Peyer's patch (tissue), 4 donors: ENCODE measurements around the gene CATSPER3. TPM values are rescaled to one million over a fixed set of nuclear protein-coding genes. Genes with fewer than 3 reads are reported as not detected.

ENCODE experiments used
- DNase-seq, 3 donors: peaks; one replicate each; pipeline ENCODE4 v3.0.0-alpha.2; 2017 to 2019
- H3K27ac ChIP-seq, 4 donors: fragments of 200-600 bp; sonication (generic); one replicate each; pipeline ENCODE4 v1.5.1; 2016 to 2019
- H3K27me3 ChIP-seq, 2 donors: fragments of 200-600 bp; sonication (generic); one replicate each; pipeline ENCODE4 v1.5.1; 2019
- H3K36me3 ChIP-seq, 3 donors: fragments of 200-600 bp; sonication (generic); one replicate each; pipeline ENCODE4 v1.5.1; 2016 to 2019
- H3K4me1 ChIP-seq, 4 donors: fragments of 200-600 bp; sonication (generic); one replicate each; pipeline ENCODE4 v1.5.1; 2016 to 2019
- H3K4me3 ChIP-seq, 4 donors: fragments of 200-600 bp; sonication (generic); 1 replicate in 3 of 4; 2 replicates in 1 of 4; pipeline ENCODE4 v1.5.1; 2016 to 2019; ENCODE audit warnings: mild to moderate bottlenecking in 1 of 4
- H3K9me3 ChIP-seq, 4 donors: fragments of 200-600 bp; sonication (generic); one replicate each; pipeline ENCODE4 v1.5.1; 2016 to 2019; ENCODE audit warnings: mild to moderate bottlenecking in 1 of 4
- POLR2A ChIP-seq, 2 donors: fragments of 450-650 bp; IDR thresholded peaks; one replicate each; pipeline ENCODE4 v1.5.1; 2017; ENCODE audit warnings: antibody characterized with exemption in 2 of 2, mild to moderate bottlenecking in 2 of 2, moderate library complexity in 2 of 2
- total RNA-seq, 4 donors: library from RNA; depleted of rRNA; stranded (reverse); fragments of >200 nt; gene quantifications; one replicate each; pipeline ENCODE4 v1.1.0, GENCODE V29; 2016
- TF ChIP-seq, protein P1 (sequence below), 6 experiments: fragments of 450-650 bp in 4 of 6; fragments of 200-600 bp in 2 of 6; sonication (generic) in 1 of 6; IDR thresholded peaks; one replicate each; pipeline ENCODE4 v1.5.1; 2017 to 2019; ENCODE audit warnings: antibody characterized with exemption in 6 of 6, mild to moderate bottlenecking in 3 of 6, moderate library complexity in 1 of 6

CATSPER3 gene
- total RNA-seq, 4 donors from 2014 or later: 1.1 to 2.5 (median 2.4) TPM; not detected in 1

DNA sequence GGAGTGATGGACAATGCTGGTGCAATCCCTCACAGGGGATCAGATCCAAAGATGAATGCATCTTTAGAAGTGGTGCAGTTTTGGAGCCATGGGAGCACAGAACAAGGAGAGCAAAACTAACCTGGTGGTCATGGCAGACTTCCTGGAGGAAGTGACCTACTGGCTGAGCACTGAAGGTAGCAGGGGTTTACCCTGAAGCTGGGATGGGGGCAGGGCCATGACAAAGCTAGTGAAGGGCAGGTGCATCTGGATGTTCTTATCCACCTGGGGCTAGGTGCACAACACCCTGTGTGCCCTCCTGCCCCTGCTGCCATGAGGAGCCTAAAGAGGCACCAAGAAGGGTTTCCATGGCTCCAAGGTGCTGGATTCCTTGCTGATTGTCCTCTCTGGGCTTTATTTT is 77.8 kb downstream of the CATSPER3 start:
- Histone ChIP-seq H3K4me3 (no peak overlapping the region), H3K27ac (no peak overlapping the region), H3K4me1 (peaks cover 0 to 4% (median 2%) of the 10 kb centered on the region in 4 donors), H3K36me3 (no peaks in the 10 kb centered on the region), H3K9me3 (no peaks in the 10 kb centered on the region), H3K27me3 (peaks cover 0 to 9% of the 10 kb centered on the region in 2 donors)
- TF ChIP-seq, protein P1, sequence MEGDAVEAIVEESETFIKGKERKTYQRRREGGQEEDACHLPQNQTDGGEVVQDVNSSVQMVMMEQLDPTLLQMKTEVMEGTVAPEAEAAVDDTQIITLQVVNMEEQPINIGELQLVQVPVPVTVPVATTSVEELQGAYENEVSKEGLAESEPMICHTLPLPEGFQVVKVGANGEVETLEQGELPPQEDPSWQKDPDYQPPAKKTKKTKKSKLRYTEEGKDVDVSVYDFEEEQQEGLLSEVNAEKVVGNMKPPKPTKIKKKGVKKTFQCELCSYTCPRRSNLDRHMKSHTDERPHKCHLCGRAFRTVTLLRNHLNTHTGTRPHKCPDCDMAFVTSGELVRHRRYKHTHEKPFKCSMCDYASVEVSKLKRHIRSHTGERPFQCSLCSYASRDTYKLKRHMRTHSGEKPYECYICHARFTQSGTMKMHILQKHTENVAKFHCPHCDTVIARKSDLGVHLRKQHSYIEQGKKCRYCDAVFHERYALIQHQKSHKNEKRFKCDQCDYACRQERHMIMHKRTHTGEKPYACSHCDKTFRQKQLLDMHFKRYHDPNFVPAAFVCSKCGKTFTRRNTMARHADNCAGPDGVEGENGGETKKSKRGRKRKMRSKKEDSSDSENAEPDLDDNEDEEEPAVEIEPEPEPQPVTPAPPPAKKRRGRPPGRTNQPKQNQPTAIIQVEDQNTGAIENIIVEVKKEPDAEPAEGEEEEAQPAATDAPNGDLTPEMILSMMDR (IDR thresholded peaks at IDR 0.05): no peak
- TF ChIP-seq POLR2A (IDR thresholded peaks at IDR 0.05): no peak
- DNase-seq: no peak

DNA sequence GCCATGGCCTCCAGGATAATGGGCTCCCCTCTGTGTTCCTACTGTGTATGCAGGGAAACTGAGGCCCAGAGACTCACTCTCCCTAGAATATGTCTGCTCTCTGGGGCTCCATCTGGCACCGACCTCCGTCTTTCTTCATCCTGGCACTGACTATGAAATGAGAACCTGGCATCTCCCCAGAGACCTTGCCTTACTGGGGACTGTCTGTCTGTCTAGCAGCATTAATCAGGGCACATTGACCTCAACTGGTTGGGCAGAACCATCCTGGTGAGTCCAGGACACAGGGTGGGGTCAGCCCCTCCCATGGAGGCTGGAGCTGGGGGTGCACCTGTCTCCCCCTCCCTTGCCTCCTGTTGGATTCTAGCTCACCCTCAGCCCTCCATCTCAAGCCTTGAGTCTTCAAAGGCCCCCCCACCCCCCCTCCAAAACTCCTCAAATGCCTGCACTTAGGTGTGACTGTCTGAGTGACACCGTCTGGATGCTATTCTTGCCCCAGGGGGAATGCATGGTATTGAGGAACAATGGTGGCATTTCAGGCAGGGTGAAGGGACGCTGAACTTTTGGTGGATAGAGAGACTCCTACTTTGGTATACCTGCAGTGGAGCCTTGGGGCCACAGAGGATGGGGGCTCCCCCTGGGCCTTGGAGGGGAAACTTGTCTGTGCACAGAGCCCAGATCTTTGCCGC is 79.1 kb downstream of the CATSPER3 start:
- DNase-seq: no peak
- no peaks in the 10 kb centered on the region for H3K36me3 ChIP-seq
- no peak overlapping the region for H3K4me3 ChIP-seq
- H3K9me3 ChIP-seq: no peaks in the 10 kb centered on the region
- peaks cover 0 to 3% of the 10 kb centered on the region in 2 donors for H3K27me3 ChIP-seq
- no peaks in the 10 kb centered on the region for H3K4me1 ChIP-seq
- H3K27ac ChIP-seq: no peak overlapping the region
- TF ChIP-seq POLR2A (IDR thresholded peaks at IDR 0.05): no peak
- TF ChIP-seq, protein P1 (IDR thresholded peaks at IDR 0.05): no peak

DNA sequence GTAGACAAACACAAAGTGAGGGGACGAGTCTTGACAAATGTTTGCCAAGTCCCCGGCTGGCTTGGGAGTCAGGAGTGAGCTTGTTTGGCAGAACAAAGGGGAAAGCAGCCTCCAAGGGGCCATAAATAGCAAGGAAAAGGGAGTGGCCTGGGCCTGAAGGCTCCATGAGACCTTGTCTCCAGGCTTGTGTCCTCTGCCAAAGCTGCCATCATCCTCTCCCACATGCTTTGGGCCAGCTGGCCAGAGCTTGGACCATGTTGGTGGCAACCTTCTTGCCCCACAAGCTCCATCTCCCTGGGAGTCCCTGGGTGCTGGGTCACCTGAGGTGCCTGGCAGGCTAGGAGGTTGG is 79.6 kb downstream of the CATSPER3 start:
- no peak overlapping the region for H3K27ac ChIP-seq
- no peaks in the 10 kb centered on the region for H3K36me3 ChIP-seq
- H3K4me3 ChIP-seq: no peak overlapping the region
- DNase-seq: no peak
- TF ChIP-seq, protein P1 (IDR thresholded peaks at IDR 0.05): no peak
- no peak for TF ChIP-seq POLR2A (IDR thresholded peaks at IDR 0.05)
- H3K9me3 ChIP-seq: no peaks in the 10 kb centered on the region
- no peaks in the 10 kb centered on the region for H3K4me1 ChIP-seq
- H3K27me3 ChIP-seq: peaks cover 0 to 3% of the 10 kb centered on the region in 2 donors

DNA sequence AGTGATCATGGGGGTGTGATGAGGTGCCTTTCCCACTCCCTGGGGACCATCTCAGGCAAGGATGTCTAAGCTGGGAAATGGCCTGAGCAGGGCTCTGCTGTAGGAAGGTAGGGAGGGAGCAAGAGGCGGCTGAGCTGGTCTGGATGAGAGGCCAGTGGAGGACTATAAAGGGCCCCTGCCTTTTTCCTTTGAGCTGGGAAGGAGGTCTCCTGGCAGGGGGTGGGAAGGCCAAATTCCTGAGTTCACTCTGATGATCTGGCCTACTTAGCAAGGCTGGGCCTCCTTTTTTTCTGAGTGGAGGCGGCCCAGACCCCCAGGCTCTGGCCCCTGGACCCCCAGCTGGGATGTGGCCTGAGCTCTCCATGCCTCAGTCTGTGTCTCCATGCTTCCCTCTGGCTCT is 80.6 kb downstream of the CATSPER3 start:
- H3K9me3 ChIP-seq: no peaks in the 10 kb centered on the region
- TF ChIP-seq, protein P1 (IDR thresholded peaks at IDR 0.05): no peak
- TF ChIP-seq POLR2A (IDR thresholded peaks at IDR 0.05): no peak
- H3K4me1 ChIP-seq: no peaks in the 10 kb centered on the region

DNA sequence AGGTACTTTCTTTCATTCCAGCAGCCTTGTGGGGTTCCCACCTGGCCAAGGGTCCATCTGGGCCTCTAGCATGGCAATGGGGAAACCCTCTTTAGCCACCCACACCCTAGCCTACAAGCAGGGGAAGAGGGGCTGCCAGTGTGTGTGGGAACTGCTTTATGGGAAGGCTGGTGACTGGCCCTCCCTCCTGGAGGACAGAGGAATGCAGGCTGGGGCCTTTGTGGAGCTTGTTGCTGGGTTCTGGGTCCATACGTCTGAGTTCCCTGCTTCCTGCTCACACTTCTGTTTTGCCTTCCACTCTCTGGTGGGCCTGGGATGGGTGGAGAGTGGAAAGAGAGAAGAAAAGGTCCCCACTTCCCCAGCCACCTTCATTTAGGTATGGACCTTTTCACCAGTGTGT is 81.2 kb downstream of the CATSPER3 start:
- Histone ChIP-seq H3K36me3 (no peaks in the 10 kb centered on the region), H3K27me3 (peaks cover 0 to 3% of the 10 kb centered on the region in 2 donors), H3K4me3 (no peak overlapping the region), H3K9me3 (no peaks in the 10 kb centered on the region), H3K27ac (no peak overlapping the region), H3K4me1 (no peaks in the 10 kb centered on the region)
- TF ChIP-seq POLR2A (IDR thresholded peaks at IDR 0.05): no peak
- TF ChIP-seq, protein P1 (IDR thresholded peaks at IDR 0.05): no peak
- DNase-seq: no peak

More for the DNA sequence above, 80.6 kb downstream of the CATSPER3 start:
- DNase-seq: no peak
- peaks cover 0 to 3% of the 10 kb centered on the region in 2 donors for H3K27me3 ChIP-seq
- H3K36me3 ChIP-seq: no peaks in the 10 kb centered on the region
- no peak overlapping the region for H3K4me3 ChIP-seq
- no peak overlapping the region for H3K27ac ChIP-seq
